GM23248 (cell line): ENCODE results near the gene VAMP2. TPM values are rescaled to one million over a fixed set of nuclear protein-coding genes. Genes with fewer than 3 reads are reported as not detected.
A peak's percentile ranks its signal among the peaks of the same experiment; 100 is the strongest.

Experiments used
- DNase-seq: peaks from one replicate; pipeline ENCODE4 v3.0.0-alpha.2; 2015
- H2AFZ ChIP-seq: fragments of 200-600 bp; sonication (generic); 2 replicates; pipeline ENCODE4 v1.6.1; 2016; ENCODE audit warnings: antibody characterized with exemption
- H3F3A ChIP-seq: fragments of 200-600 bp; sonication (generic); 2 replicates; pipeline ENCODE4 v1.6.1; 2016; ENCODE audit warnings: mild to moderate bottlenecking, antibody characterized with exemption, mixed run types; ENCODE audit not compliant: insufficient read depth
- H3K27ac ChIP-seq: fragments of 200-600 bp; sonication (generic); 2 replicates; pipeline ENCODE4 v1.5.1; 2016; ENCODE audit warnings: mild to moderate bottlenecking
- H3K27me3 ChIP-seq: fragments of 200-600 bp; sonication (generic); replicated peaks from 2 replicates; pipeline ENCODE4 v1.6.1; 2016; ENCODE audit warnings: mild to moderate bottlenecking; ENCODE audit not compliant: insufficient read depth
- H3K36me3 ChIP-seq: fragments of 200-600 bp; sonication (generic); 2 replicates; pipeline ENCODE4 v1.6.1; 2016; ENCODE audit warnings: low read depth, mild to moderate bottlenecking
- H3K4me1 ChIP-seq: fragments of 200-600 bp; sonication (generic); 2 replicates; pipeline ENCODE4 v1.6.1; 2016; ENCODE audit warnings: mild to moderate bottlenecking; ENCODE audit not compliant: insufficient read depth
- H3K4me2 ChIP-seq: fragments of 200-600 bp; sonication (generic); one replicate; pipeline ENCODE4 v1.6.1; 2016; ENCODE audit warnings: mild to moderate bottlenecking; ENCODE audit not compliant: unreplicated experiment
- H3K4me3 ChIP-seq: fragments of 200-600 bp; sonication (generic); 2 replicates; pipeline ENCODE4 v1.5.1; 2016; ENCODE audit warnings: mild to moderate bottlenecking
- H3K79me2 ChIP-seq: fragments of 200-600 bp; sonication (generic); 2 replicates; pipeline ENCODE4 v1.6.1; 2016; ENCODE audit warnings: mild to moderate bottlenecking; ENCODE audit not compliant: insufficient read depth
- H3K9ac ChIP-seq: fragments of 200-600 bp; sonication (generic); 2 replicates; pipeline ENCODE4 v1.6.1; 2016; ENCODE audit warnings: mild to moderate bottlenecking
- H3K9me2 ChIP-seq: fragments of 200-600 bp; sonication (generic); 2 replicates; pipeline ENCODE4 v1.6.1; 2016; ENCODE audit warnings: mixed run types, mild to moderate bottlenecking, moderate library complexity; ENCODE audit not compliant: insufficient read depth
- H3K9me3 ChIP-seq: fragments of 200-600 bp; sonication (generic); one replicate; pipeline ENCODE4 v1.6.1; 2017; ENCODE audit warnings: low read depth
- H4K20me1 ChIP-seq: fragments of 200-600 bp; sonication (generic); 2 replicates; pipeline ENCODE4 v1.6.0; 2016; ENCODE audit not compliant: insufficient read depth
- EZH2 ChIP-seq: fragments of 200-600 bp; sonication (generic); IDR thresholded peaks from 2 replicates; pipeline ENCODE4 v1.6.1; 2018; ENCODE audit warnings: antibody characterized with exemption, mild to moderate bottlenecking; ENCODE audit not compliant: insufficient read depth, poor library complexity, severe bottlenecking
- EZH2phosphoT487 ChIP-seq: fragments of 200-600 bp; sonication (generic); IDR thresholded peaks from 2 replicates; pipeline ENCODE4 v1.6.1; 2018; ENCODE audit warnings: antibody characterized with exemption, moderate library complexity, mild to moderate bottlenecking, low read depth; ENCODE audit not compliant: insufficient read depth
- WGBS, 2 experiments: methylation state at CpG; one replicate each; pipeline ENCODE4 v1.1.6; 2015 to 2017; ENCODE audit warnings: low lambda C conversion rate in 2 of 2, low coverage in 1 of 2; ENCODE audit errors: missing lambda C conversion rate in 2 of 2; 5-methylcytosine and 5-hydroxymethylcytosine counted together
- in situ Hi-C: fragments of 300-500 bp; cut with MboI; formaldehyde crosslinking; loops from 2 replicates; pipeline ENCODE4 v1.15.0; 2020
- polyA plus RNA-seq: library from polyadenylated mRNA; unstranded; fragments of >200 nt; fragmentation: Nextera tagmentation; extraction: Ambion mirVana; gene quantifications from 2 replicates; pipeline ENCODE4 v1.2.1, GENCODE V29; 2016
- total RNA-seq: library from RNA; depleted of rRNA; stranded (reverse); fragments of >200 nt; shearing (Covaris generic); gene quantifications from 2 replicates; pipeline ENCODE4 v1.2.3, GENCODE V29; 2014

VAMP2 gene
- total and polyA plus RNA-seq, 2 experiments from 2014 or later: 6.5 to 27.1 TPM

DNA sequence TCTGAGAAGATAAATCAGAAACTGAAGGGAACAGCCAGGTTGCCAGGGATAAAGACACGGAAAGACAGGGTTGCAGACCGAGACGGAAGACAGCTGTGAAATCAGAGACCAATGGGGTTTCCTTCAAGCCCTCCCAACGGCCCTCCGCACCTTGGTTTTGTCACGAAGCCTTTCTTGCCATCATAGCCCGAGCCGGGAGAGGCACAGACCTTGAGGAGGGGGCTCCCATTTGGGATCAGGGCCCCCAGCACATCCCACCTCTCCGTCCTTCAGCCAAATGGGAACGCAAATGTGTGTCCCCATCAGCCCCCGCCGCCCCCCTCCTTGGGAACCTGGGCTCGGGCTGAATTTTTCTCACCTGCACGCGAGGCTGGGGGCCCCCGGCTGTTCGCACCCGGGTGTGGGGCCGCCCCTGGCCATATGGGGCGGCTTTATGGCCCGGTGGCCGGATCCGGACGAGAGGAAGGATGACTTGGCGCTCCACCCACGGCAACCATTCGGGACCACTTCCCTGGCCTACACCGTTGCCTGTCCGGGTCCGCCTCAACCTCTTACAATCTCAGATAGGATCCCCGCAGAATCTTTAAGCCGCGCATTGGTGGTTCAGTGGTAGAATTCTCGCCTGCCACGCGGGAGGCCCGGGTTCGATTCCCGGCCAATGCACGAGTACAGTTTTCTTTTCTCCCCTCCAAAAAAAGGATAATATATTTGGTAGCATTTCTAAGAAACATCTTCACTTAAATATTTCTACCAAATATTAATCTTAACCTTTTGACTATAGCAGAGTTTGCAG lies 37.4 kb downstream of the VAMP2 start:
- 4% methylated on average over 36 to 39 of the region's 40 CpGs for WGBS, 2 experiments
- no peaks in the 10 kb centered on the region for H4K20me1 ChIP-seq
- H3K9me3 ChIP-seq: no peaks in the 10 kb centered on the region
- in situ Hi-C loops: no loop called here
- H3K27ac ChIP-seq: no peak overlapping the region
- no peaks in the 10 kb centered on the region for H3K9me2 ChIP-seq
- peaks cover 22% of the 10 kb centered on the region for H3K4me1 ChIP-seq
- H3K27me3 ChIP-seq: no peaks in the 10 kb centered on the region
- no peaks in the 10 kb centered on the region for H3K36me3 ChIP-seq
- TF ChIP-seq EZH2: no peak
- no peak for TF ChIP-seq EZH2phosphoT487
- H3F3A ChIP-seq: peaks cover 14% of the 10 kb centered on the region
- H3K9ac ChIP-seq: peak overlapping the region; percentile 60
- H3K4me3 ChIP-seq: peak overlapping the region; percentile 75
- peak overlapping the region; percentile 96 for H3K4me2 ChIP-seq
- H3K79me2 ChIP-seq: no peaks in the 10 kb centered on the region
- peak; percentile 66 for DNase-seq
- peak overlapping the region; percentile 93 for H2AFZ ChIP-seq

DNA sequence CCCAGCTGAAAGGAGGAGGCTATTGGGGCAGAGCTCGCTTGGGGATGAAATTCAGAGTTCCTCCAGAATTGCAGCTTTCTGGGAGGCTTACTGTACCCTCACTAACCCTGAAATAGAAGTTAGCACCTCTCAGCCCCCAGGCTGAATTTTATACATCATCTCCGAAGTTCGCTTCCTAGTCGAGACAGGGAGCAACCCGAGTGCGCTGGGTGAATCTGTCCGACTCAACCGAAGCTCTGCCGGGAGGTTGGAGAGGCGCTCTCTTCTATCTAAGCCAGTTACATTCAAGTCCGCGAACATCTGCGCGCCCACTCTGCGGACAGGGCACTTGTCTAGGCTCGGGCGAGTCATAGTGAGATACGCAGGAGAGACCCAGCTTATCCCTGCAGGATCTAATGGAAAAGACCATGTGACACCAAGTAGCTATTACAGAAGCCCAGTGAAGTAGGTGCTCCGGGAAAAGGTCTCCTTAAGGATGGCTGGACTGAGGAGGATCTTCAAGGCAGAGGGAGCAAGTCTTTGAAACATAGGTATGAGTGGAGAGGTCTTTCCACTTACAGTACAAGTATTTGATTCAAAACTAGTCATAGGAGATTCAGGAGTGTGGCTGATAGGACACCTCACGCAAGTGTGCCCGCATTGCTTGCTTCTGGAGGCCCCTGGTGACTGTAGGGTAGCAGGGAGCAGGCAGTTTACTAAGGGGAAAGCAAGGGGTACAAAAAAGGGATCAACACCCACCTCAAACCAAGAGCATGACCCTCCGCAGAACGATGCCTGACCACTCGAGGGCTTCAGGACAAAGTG lies 38.2 kb downstream of the VAMP2 start:
- H3K4me3 ChIP-seq: peak overlapping the region; percentile 75
- H3K36me3 ChIP-seq: no peaks in the 10 kb centered on the region
- H3K9me2 ChIP-seq: no peaks in the 10 kb centered on the region
- peak overlapping the region; percentile 62 for H2AFZ ChIP-seq
- no peaks in the 10 kb centered on the region for H3K9me3 ChIP-seq
- peak; percentile 63 for DNase-seq
- H3K4me2 ChIP-seq: peak overlapping the region; percentile 96
- peaks cover 22% of the 10 kb centered on the region for H3K4me1 ChIP-seq
- H3K9ac ChIP-seq: no peak overlapping the region
- in situ Hi-C loops: no loop called here
- H3K27me3 ChIP-seq: no peaks in the 10 kb centered on the region
- TF ChIP-seq EZH2phosphoT487: no peak
- no peak for TF ChIP-seq EZH2
- 5% methylated on average over 24 of the region's 24 CpGs for WGBS, 2 experiments
- H3K27ac ChIP-seq: no peak overlapping the region
- no peaks in the 10 kb centered on the region for H3K79me2 ChIP-seq
- peaks cover 19% of the 10 kb centered on the region for H3F3A ChIP-seq
- no peaks in the 10 kb centered on the region for H4K20me1 ChIP-seq

DNA sequence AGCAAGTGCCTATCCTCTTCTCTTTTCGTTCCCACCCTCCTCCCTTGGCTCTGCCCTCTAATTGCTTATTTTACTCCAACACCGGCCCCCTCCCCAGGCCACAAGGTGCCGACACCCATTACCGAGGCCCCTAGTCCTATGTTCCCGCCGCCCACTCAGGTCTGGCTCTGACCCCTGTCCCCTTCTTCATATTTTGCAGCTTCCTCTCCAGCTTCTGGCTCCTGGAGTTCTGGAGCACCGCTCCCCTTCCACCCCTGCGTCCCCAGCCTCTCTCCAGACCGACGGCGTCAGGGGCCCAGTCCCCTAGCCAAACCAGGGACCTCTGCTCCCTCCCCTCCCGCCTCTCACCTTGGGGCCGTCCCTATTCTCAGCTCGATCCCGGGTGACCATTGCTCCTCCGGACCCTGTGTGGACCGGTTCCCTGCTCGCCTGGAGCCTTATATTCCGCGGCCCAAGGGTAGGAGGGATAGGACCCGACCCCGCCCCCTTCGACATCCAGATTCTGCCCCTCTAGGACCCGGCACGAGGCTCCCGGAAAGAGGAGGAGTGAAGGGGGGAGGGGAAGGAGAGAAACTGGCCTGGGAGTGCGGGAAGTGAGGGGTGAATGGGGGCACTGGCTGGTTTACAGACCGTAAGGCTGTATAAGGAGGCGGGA lies 38.9 kb downstream of the VAMP2 start, which contains the start of gene HES7:
Gene HES7 (minus strand): TSS at position 412 of the 655 bp plus-strand sequence. CDS start 22 bp downstream, at position 390.
- peak; percentile 44 for DNase-seq
- Histone ChIP-seq H3K27ac (no peak within 1 kb of the TSS), H3K9ac (peak within 1 kb of the TSS; percentile 51), H3K4me1 (peaks cover 22% of the 10 kb centered on the region), H3K36me3 (no peaks in the 10 kb centered on the region), H3K79me2 (no peaks in the 10 kb centered on the region), H2AFZ (peak within 1 kb of the TSS; percentile 85), H3F3A (peaks cover 23% of the 10 kb centered on the region), H3K9me3 (no peaks in the 10 kb centered on the region), H3K9me2 (no peaks in the 10 kb centered on the region), H3K4me2 (peak within 1 kb of the TSS; percentile 96), H3K27me3 (no peaks in the 10 kb centered on the region), H4K20me1 (no peaks in the 10 kb centered on the region), H3K4me3 (peak within 1 kb of the TSS; percentile 75)
- 2% methylated on average over 29 of the region's 29 CpGs for WGBS, 2 experiments
- no peak for TF ChIP-seq EZH2
- in situ Hi-C loops: no loop called here
